IPS-18a (cell line): ENCODE data around the gene MAD1L1.
"Not testable (repeated sequence)": the region's sequence is repeated elsewhere in the genome, so short reads cannot be mapped to it uniquely, and the experiment has no call there.

Source experiments
- H3K27ac ChIP-seq: one replicate; pipeline ENCODE4 v1.5.1; 2013; ENCODE audit warnings: low read length
- H3K27me3 ChIP-seq: one replicate; pipeline ENCODE4 v1.6.1; 2013; ENCODE audit warnings: mild to moderate bottlenecking, low read length; ENCODE audit not compliant: control insufficient read depth, insufficient read depth
- H3K36me3 ChIP-seq: one replicate; pipeline ENCODE4 v1.6.1; 2013; ENCODE audit warnings: low read depth, low read length; ENCODE audit not compliant: control insufficient read depth
- H3K4me1 ChIP-seq: one replicate; pipeline ENCODE4 v1.6.1; 2013; ENCODE audit warnings: low read depth, low read length; ENCODE audit not compliant: control insufficient read depth
- H3K4me3 ChIP-seq: one replicate; pipeline ENCODE4 v1.5.1; 2013; ENCODE audit warnings: low read length
- H3K9ac ChIP-seq: one replicate; pipeline ENCODE4 v1.6.1; 2013; ENCODE audit warnings: mild to moderate bottlenecking, low read length, moderate library complexity
- H3K9me3 ChIP-seq: one replicate; pipeline ENCODE4 v1.6.1; 2013; ENCODE audit warnings: low read depth, low read length; ENCODE audit not compliant: control insufficient read depth

MAD1L1 gene

DNA sequence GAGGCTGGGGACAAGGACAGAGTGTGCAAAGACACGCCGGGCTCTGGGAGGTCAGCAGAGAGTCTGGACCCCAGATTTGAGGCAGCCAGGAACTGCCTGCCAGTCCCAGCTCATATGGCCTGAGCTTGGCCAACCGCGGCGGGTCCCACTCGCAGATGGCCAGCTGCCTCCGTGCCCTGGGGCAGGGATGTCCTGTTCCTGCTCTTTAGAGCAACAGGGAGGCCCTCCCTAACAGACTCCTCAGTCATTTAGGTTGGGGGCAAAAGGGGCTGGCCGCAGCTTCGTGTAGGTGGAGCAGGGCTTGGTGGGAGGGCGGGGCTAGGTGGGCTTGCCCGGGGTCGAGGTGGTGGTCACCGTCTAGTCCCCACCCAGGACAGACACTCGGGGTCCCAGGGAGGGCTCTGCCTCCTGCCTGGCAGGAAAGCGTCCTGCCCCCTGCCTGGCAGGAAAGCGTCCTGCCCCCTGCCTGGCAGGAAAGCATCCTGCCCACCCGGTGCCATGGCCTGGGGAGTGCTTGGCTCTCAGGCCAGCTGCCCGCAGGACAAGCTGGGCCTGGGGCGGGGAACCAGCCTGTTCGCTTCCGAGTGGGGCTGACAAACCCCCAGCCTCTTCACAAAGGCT is 393.7 kb downstream of the MAD1L1 start:
- H3K4me3 ChIP-seq, result not testable (repeated sequence)

DNA sequence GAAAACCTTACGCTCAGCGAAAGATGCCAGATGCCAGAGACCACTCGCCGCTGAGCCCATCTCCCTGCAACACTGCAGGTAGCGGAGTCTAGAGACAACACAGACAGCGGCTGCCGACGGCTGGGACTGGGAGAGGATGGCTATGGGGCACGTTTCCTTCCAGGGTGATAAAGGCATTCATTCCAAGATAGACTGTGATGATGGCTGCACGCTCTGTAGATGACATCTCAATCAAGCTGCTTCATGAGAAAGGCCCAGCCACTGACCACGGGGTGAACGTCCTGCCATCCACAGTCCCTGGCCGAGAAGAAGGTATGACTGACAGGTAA is 394.2 kb downstream of the MAD1L1 start:
- not testable (repeated sequence) for H3K4me3 ChIP-seq, H3K27ac ChIP-seq, H3K36me3 ChIP-seq, H3K27me3 ChIP-seq, H3K9ac ChIP-seq, H3K4me1 ChIP-seq, H3K9me3 ChIP-seq

More for the DNA sequence above, 393.7 kb downstream of the MAD1L1 start:
- H3K9me3 ChIP-seq, H3K27me3 ChIP-seq, H3K9ac ChIP-seq, H3K27ac ChIP-seq, H3K4me1 ChIP-seq, H3K36me3 ChIP-seq: not testable (repeated sequence)

DNA sequence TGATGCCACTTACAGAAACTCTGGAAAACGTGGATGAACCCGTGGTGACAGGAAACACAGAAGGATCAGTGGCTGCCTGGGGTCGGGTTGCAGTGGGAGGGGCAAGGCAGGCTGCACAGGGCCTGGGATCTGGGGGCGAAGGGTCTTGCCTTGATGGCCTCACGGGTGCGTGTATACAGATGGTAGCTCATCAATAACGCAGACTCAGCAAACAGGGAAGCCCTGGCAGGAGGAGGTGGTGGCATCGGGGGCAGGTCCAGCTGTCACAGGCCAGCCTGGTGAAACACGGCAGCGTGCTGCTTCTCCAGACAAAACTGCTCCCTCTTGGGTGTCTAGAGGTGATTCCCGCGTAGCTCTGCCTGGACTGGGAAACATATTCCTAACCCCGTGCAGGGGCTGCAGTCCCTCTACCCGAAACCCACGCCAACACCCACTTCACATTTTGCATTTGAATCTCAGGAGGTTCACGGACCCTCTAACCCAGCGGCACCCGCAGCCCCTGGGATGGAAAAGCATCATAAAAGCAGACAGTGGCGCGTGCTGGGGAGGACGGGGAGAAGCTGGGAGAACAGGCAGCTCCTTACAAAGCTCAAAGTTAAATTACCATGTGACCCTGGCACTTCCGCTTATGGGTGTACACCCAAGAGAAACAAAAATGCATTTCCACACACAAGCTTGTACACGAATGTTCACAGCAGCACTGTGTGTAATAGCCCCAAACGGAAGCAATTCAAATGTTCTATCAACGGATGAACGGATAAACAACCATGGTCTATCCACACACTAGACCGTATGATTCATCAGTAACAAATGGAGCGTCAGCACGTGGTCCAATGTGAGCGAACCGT is 394.8 kb downstream of the MAD1L1 start:
- H3K9me3 ChIP-seq, H3K27me3 ChIP-seq, H3K9ac ChIP-seq, H3K27ac ChIP-seq, H3K4me3 ChIP-seq, H3K4me1 ChIP-seq, H3K36me3 ChIP-seq: not testable (repeated sequence)

DNA sequence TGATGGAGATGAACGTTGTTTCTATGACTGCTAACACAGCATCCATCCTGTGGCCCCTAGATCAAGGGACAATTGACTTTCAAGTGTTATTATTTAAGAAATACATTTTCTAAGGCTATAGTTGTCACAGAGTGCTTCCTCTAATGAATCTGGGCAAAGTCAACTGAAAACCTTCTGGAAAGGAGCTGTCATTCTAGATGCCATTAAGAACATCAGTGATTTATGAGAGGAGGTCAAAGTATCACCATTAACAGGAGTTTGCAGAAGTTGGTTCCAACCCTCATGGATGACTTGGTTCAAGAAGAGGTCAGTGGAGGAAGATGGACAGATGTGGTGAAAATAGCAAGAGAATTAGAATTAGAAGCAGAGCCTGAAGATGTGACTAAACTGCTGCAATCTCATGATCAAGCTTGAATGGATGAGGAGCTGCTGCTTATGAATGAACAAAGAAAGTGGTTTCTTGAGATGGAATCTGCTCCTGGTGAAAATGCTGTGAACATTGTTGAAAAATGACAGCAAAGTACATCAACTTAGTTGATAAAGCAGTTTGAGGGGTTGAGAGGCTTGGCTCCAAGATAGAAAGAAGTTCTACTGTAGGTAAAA is 400.7 kb downstream of the MAD1L1 start:
- H3K9me3 ChIP-seq, H3K36me3 ChIP-seq, H3K27ac ChIP-seq, H3K4me1 ChIP-seq, H3K4me3 ChIP-seq, H3K27me3 ChIP-seq, H3K9ac ChIP-seq: not testable (repeated sequence)

DNA sequence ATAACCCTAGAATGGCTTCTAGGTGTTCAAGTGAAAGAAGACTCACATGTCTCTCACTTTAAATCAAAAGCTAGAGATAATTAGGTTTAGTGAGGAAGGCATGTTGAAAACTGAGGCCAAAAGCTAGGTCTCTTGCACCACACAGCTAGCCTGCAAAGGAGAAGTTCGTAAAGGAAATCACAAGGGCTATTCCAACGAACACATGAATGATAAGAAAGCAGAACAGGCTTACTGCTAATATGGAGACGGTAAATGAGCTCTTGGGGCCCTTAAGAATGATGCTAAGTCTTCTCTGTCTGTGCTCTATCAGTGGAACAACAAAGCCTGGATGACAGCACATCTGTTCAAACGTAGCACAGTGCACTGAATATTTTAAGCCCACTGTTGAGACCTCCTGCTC is 401.3 kb downstream of the MAD1L1 start:
- H3K27me3 ChIP-seq, result not testable (repeated sequence)

DNA sequence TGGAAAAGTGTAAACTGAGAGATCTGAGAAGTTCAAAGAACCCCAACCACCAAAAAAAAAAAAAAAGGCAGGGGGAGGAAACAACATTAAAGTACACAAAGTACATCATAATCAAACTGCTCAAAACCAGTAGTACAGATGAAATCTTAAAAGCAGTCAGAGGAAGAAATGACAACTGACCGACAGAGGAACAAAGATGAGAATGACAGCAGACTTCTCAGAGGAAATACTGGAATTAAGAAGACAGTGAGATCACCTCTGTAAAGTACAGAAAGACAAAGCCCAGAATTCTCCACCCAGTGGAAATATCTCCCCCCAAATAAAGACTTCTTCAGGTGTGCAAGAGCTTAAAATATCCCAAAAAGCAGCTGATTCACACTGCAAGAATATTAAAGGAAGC is 403.1 kb downstream of the MAD1L1 start:
- H3K27ac ChIP-seq, H3K36me3 ChIP-seq, H3K4me3 ChIP-seq, H3K27me3 ChIP-seq, H3K4me1 ChIP-seq, H3K9me3 ChIP-seq, H3K9ac ChIP-seq: not testable (repeated sequence)

More for the DNA sequence above, 401.3 kb downstream of the MAD1L1 start:
- not testable (repeated sequence) for H3K9me3 ChIP-seq, H3K27ac ChIP-seq, H3K36me3 ChIP-seq, H3K4me3 ChIP-seq, H3K4me1 ChIP-seq, H3K9ac ChIP-seq

DNA sequence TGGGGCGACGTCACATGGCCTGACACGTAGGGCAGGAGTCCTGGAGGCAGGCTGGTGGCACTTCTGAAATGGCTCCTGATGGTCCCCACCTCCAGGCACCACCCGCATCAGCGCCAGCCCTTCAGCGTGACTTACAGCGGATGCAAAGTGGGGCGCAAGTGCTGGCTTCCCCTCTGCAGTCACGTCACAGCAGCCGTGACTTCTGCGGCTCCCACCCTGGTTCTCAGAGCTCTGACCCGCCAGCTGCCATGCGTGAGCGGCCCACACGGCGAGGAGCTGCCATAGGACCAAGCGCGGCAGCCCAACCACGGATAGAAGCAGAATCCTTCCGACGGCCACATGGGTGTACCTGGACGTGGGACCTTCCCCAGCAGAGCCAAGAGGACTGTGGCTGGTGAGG is 403.6 kb downstream of the MAD1L1 start:
- H3K27me3 ChIP-seq, result no peaks in the 10 kb centered on the region

DNA sequence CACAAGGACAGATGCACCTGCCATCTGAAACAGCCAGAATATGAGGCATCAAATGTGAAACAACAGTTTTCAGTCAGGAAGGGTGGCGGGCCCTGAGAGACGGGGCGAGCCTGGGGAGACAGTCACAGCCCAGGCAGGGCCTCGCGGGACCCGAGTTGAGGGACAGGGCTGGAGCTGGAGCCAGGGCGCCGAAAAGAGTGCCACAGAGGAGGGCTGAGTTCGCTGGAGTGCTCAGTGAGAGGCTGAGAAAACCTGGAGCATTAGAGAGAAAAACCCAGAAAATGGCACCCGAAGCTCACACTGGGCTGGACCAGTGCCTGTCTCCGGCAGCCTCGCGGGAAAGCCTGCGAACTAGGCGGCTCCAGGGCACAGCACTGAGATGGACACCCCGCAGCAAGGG is 404.6 kb downstream of the MAD1L1 start:
- not testable (repeated sequence) for H3K36me3 ChIP-seq, H3K4me1 ChIP-seq, H3K9me3 ChIP-seq, H3K9ac ChIP-seq, H3K27me3 ChIP-seq, H3K4me3 ChIP-seq, H3K27ac ChIP-seq

More for the DNA sequence above, 403.6 kb downstream of the MAD1L1 start:
- H3K4me3 ChIP-seq, result no peak overlapping the region
- H3K9ac ChIP-seq, result no peak overlapping the region
- H3K9me3 ChIP-seq, result no peaks in the 10 kb centered on the region
- no peaks in the 10 kb centered on the region for H3K4me1 ChIP-seq
- no peaks in the 10 kb centered on the region for H3K36me3 ChIP-seq
- no peak overlapping the region for H3K27ac ChIP-seq

DNA sequence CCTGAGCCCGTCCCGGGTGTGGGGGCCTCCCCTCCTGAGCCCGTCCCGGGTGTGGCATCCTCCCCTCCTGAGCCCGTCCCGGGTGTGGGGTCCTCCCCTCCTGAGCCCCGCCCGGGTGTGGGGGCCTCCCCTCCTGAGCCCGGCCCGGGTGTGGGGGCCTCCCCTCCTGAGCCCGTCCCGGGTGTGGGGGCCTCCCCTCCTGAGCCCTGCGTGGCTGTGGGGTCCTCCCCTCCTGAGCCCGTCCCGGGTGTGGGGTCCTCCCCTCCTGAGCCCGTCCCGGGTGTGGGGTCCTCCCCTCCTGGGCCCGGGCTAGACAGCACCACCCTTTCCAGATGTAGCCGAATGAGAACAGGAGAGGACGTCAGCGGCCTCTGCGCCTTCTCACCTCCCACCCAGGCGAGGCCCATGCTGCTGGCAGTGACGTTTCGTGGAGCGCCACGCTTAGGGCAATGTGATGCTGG is 405.2 kb downstream of the MAD1L1 start:
- not testable (repeated sequence) for H3K4me1 ChIP-seq, H3K4me3 ChIP-seq, H3K36me3 ChIP-seq, H3K9ac ChIP-seq, H3K27me3 ChIP-seq, H3K27ac ChIP-seq, H3K9me3 ChIP-seq

DNA sequence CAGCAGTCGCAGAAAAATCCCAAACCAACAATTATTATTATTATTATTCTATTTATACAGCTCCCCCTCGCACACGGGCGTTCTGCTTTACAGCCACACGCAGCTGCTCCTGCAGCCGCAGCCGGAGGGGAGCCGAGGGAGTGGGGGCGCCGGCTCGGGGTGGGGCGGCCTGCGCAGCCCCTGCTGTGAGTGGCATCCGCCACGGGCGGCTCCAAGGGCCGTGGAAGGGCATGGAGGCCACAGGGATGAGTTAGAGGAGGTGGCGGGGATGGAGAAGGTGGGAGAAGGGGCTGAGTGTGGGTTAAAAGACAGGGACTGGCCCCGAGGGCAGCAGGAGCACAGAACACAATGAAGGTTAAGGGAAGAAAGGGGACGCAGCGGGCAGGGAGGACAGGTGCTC is 405.8 kb downstream of the MAD1L1 start:
- not testable (repeated sequence) for H3K36me3 ChIP-seq, H3K4me1 ChIP-seq, H3K9ac ChIP-seq, H3K27ac ChIP-seq, H3K27me3 ChIP-seq, H3K4me3 ChIP-seq, H3K9me3 ChIP-seq

DNA sequence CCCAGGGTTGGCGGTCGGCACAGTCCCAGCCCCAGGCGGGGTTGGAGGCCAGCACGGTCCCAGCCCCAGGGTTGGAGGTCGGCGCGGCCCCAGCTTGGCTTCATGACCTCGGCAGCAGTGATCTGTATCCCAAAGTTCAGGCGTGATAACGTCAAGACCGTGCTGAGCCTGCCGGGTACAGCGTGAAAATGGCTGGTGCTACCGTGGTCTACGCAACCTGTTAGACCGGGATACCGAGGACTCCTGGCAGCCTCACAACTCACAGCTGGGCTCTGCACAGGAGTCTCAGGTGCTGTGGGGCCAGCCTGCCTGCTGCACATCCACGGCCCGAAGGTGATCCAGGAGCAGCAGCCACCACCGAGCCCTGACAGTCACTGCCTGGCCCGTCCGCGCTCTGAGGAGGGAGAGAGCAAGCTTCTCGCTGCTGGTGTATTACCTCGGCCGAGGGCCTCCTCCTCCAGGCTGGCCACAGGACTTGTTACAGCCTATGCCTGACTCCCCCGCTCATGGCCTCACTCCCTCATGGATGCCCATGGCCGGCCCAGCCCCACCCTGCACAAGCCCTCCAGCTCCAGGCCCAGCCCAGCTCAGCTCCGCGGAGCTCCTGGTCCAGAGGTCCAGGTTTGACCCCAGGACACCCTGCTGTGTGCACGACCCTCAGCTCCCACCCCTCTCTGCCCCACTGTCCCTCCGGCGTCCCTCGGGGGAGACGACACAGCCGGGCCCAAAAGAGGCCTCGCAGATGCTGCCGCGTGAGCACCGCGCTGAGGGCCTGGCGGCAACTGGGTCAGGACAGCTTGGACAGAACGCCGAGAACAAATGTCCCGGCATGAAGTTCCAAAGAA is 406.6 kb downstream of the MAD1L1 start:
- H3K27ac ChIP-seq, result no peak overlapping the region
- H3K9me3 ChIP-seq, result no peaks in the 10 kb centered on the region
- H3K4me1 ChIP-seq, result no peaks in the 10 kb centered on the region
- no peaks in the 10 kb centered on the region for H3K27me3 ChIP-seq
- no peak overlapping the region for H3K4me3 ChIP-seq
- H3K9ac ChIP-seq, result no peak overlapping the region
- H3K36me3 ChIP-seq, result no peaks in the 10 kb centered on the region
